Fibroblast of peridontal ligament (primary cell): Measurements from ENCODE around the gene CLEC11A.
"Not testable (repeated sequence)": the region's sequence is repeated elsewhere in the genome, so short reads cannot be mapped to it uniquely, and the experiment has no call there.

Source experiments
- DNase-seq: peaks from one replicate; pipeline ENCODE4 v3.0.0-alpha.2; 2010; ENCODE audit errors: extremely low read depth

The CLEC11A gene

DNA sequence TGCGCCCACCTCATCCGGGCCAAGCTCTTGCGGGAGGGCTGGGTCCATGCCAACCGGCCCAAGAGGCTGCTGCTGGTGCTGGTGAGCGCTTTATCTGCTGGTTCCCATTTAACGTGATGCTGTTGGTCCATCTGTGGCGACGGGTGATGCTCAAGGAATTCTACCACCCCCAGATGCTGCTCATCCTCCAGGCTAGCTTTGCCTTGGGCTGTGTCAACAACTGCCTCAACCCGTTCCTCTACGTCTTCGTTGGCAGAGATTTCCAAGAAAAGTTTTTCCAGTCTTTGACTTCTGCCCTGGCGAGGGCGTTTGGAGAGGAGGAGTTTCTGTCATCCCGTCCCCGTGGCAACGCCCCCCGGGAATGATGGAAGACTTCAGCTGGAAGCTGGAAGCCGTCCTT lies 35.9 kb downstream of the CLEC11A start:
- DNase-seq = not testable (repeated sequence)

DNA sequence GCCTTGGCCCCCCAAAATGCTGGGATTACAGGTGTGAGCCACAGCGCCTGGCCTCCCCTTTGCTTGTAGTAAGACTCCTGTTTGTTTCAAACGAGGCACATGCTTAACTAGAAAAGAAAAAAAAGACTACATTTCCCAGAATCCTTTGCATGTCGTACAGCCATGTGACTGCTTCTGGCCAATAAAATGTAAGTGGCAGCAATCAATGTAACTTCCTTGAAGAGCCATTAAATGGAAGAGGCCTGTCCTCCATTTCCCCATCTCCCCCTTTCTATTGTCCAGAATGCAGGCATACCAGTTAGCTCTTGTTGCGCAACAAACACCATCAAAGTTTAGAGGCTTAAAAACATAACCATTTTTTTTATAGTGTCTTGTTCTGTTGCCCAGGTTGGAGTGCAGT lies 36.7 kb downstream of the CLEC11A start:
- DNase-seq = peak; percentile 8

DNA sequence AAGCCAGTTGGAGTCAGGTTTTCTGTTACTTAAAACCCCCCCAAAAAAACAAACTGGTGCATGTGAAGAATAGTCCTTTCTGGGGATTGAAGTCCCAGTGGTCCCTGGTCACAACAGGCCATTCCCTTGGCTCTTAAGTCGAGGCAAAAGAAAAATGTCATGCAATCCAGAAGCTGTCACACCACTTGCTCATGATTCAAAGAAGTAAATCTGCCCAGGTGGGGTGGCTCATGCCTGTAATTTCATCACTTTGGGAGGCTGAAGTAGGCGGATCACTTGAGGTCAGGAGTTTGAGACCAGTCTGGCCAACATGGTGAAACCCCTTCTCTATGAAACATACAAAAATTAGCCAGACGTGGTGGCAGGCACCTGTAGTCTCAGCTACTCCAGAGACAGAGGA lies 38.3 kb downstream of the CLEC11A start:
- DNase-seq = not testable (repeated sequence)

DNA sequence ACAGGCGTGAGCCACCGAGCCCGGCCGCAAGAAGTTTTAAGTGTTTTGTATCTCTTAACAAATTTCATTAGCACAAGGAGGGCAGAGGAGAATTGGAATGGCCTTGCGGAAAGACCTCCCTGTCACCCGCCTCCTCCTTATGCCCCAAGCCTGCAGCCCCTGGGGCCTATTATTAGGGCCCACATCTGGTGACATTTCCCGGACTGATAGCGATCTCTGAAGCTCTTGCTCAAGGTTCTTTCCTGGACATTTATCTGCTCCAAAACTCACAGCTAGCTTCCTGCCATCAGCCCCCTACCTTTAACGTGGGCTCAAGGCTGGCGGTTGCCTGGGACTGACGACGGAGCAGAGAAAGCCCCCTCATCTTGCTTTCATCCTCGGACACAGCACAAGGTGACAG lies 40.4 kb downstream of the CLEC11A start:
- DNase-seq = not testable (repeated sequence)

DNA sequence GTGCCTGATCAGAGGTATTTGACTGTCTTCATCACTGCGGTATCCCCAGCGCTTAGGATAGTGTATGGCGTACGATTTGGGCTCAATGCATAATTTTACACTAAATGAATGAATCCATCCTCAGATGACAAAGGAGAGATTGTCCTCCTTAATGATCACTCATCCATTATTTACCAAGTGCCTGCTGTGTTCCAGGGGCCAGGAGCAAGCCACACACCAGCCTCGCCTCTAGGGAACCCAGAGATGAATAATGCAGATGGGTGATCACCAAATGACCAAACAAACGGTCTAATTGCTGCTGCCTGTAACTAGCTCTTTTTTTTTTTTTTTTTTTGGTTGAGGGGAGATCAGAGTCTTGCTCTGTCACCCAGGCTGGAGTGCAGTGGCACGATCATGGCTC lies 41.2 kb downstream of the CLEC11A start:
- no peak for DNase-seq

DNA sequence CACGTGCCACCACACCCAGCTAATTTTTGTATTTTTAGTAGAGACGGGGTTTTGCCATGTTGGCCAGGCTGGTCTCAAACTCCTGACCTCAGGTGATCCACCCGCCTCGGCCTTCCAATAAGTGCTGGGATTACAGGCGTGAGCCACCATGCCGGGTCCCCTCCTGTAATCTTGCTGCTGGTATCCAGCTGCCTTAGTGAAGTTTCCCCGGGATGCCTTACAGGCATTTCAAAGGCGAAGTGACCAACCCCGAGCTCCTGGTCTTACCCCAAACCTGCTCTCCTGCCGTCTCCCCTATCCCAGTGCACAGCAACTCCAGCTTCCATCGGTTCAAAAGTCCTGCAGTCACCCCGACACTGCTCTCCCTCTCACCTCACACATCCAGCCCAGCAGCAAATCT lies 43.6 kb downstream of the CLEC11A start:
- DNase-seq = not testable (repeated sequence)

DNA sequence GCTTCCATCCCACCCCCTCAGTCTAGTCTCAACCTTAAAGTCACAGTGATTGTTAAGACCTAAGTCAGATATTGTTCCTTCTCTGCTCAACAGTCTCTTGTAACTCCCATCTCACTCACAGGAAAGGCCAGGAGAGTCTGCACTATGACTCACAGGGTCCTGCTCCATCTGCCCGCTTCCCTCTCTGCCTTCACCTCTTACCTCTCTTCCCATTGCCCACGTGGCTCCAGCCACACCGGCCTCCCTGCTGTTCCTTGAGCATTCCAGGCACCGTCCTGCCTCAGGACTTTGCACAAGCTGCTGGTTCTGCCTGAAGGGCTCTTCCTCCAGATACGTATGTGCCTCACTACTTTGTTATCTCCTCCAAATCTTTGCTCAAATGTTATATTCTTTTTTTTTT lies 44.1 kb downstream of the CLEC11A start:
- DNase-seq = not testable (repeated sequence)

DNA sequence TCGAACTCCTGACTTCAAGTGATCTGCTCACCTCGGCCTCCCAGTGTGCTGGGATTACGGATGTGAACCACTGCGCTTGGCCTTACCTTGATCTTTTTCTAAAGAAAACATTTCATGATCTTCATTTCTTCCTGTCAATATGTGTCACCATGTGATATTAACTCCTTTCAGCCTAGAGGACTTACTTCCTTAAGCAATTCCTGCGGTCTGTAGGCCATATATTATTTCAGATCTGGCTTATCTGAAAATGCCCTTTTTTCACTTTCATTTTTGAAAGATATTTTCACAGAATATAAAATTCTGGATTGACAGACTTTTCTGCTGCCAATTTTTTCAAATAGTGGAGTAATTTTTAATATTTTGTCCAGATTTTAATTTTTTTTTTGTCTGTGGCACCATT lies 45.1 kb downstream of the CLEC11A start:
- DNase-seq = no peak

DNA sequence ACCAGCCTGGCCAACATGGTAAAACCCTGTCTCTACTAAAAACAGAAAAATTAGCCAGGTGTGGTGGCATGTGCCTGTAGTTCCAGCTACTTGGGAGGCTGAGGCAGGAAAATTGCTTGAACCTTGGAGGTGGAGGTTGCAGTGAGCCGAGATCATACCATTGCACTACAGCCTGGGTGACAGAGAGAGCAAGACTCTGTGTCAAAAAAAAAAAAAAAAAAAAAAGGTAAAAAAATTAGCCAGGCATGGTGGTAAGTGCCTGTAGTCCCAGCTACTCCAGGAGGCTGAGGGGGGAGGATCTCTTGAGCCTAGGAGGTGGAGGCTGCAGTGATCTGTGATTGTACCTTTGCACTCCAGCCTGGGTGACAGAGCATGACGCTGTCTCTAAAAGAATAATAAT lies 47.0 kb downstream of the CLEC11A start, which contains the start of gene GPR32:
TSS of gene GPR32 (plus strand) at position 301 of the 400 bp plus-strand sequence. CDS start 137 bp downstream, outside the sequence.
- DNase-seq = not testable (repeated sequence)

DNA sequence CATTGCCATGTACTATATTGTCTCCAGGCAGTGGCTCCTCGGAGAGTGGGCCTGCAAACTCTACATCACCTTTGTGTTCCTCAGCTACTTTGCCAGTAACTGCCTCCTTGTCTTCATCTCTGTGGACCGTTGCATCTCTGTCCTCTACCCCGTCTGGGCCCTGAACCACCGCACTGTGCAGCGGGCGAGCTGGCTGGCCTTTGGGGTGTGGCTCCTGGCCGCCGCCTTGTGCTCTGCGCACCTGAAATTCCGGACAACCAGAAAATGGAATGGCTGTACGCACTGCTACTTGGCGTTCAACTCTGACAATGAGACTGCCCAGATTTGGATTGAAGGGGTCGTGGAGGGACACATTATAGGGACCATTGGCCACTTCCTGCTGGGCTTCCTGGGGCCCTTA lies 47.7 kb downstream of the CLEC11A start:
- no peak for DNase-seq

DNA sequence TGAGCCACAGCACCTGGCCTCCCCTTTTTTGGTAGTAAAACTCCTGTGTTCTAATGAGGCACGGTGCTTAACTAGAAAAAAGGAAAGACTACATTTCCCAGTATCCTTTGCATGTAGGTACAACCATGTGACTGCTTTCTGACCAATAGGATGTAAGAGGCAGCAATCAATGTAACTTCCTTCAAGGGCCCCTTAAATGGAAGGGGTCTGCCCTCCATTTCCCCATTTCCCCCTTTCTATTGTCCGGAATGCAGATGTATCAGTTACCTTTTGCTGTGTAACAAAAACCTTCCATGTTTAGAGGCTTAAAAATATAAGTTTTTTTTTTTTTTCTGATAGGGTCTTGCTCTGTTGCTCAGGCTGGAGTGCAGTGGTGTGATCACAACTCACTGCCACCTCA lies 49.3 kb downstream of the CLEC11A start:
- DNase-seq = no peak

DNA sequence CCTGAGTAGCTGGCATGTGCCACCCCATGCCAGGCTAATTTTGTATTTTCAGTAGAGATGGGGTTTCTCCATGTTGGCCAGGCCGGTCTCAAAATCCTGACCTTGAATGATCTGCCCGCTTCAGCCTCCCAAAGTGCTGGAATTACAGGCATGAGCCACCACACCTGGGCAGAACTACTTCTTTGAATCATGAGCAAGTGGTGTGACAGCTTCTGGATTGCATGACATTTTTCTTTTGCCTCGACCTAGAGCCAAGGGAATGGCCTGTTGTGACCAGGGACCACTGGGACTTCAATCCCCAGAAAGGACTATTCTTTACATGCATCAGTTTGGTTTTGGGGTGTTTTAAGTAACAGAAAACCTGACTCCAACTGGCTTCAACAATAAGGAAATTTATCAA lies 49.7 kb downstream of the CLEC11A start:
- DNase-seq = not testable (repeated sequence)

DNA sequence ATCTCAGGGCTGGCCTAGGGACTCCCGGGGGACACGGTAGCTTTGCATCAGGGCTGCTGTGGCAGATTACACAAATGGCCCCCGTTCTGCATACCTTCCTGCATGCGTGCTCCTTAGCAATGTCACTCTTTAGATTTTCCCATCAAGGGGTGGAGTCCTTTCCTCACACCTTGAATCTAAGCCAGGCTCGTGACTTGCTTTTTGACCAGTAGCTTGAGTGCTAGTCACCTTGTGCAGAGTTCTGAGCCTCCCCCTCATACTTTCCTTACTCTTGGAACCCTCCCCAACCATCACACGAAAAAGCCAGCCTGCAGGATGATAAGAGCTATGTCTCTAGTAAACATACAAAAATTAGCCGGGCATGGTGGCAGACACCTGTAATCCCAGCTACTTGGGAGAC lies 50.3 kb downstream of the CLEC11A start:
- not testable (repeated sequence) for DNase-seq
